Measurements from ENCODE around the gene TET2.

TET2 gene

DNA sequence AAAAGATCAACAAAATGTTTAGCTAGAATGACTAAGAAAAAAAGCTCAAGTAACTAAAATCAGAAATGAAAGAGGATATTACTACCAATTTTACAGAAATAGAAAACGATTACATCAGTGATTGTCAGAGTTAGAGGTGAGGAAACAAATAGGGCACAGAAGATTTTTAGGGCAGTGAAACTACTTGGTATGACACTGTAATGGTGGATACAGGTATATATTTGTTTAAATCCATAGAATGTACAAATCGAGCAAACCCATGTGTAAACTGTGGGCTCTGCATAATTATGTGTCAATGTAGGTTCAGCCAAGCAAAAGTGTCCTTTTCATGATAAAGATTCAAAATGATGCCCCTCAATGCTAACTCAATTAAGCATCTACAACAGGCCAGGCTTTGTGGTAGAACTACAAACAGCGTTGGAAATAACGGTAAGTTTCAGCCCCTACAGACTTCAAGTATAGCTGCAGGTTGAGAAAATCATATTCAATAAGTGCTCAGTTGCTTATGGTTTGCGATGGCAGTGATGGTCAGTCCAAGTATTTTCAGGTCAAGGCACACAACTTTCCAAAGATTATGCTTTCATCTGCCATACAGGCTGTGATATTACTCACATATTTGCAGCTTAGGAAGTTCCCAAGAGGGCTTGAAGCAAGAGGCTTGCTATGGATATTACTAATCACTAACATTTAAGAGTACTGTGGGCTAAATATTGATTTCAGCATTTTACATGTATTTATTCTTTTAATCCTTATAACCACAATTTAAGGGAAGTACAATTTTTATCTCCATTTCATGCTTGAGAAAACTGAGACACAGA, 158.6 kb downstream of the TET2 start:
- Histone ChIP-seq H3K79me2 (no peaks in the 10 kb centered on the region), H3K27me3 (ENCODE audit: control insufficient read depth, insufficient read depth, low read length) (no peaks in the 10 kb centered on the region), H3K27ac (no peak overlapping the region), H3K4me3 (ENCODE audit: low read depth, low read length) (no peak overlapping the region), H3K4me2 (ENCODE audit: low read length) (no peak overlapping the region), H3K9me3 (ENCODE audit: control insufficient read depth, low read length) (no peaks in the 10 kb centered on the region), H3K9ac (no peak overlapping the region), H3K4me1 (no peaks in the 10 kb centered on the region), H3K36me3 (ENCODE audit: control insufficient read depth, insufficient read depth, low read length) (no peaks in the 10 kb centered on the region), H2AFZ (no peak overlapping the region)
- TF ChIP-seq, protein P1, sequence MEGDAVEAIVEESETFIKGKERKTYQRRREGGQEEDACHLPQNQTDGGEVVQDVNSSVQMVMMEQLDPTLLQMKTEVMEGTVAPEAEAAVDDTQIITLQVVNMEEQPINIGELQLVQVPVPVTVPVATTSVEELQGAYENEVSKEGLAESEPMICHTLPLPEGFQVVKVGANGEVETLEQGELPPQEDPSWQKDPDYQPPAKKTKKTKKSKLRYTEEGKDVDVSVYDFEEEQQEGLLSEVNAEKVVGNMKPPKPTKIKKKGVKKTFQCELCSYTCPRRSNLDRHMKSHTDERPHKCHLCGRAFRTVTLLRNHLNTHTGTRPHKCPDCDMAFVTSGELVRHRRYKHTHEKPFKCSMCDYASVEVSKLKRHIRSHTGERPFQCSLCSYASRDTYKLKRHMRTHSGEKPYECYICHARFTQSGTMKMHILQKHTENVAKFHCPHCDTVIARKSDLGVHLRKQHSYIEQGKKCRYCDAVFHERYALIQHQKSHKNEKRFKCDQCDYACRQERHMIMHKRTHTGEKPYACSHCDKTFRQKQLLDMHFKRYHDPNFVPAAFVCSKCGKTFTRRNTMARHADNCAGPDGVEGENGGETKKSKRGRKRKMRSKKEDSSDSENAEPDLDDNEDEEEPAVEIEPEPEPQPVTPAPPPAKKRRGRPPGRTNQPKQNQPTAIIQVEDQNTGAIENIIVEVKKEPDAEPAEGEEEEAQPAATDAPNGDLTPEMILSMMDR (IDR thresholded peaks at IDR 0.05), result no peak

DNA sequence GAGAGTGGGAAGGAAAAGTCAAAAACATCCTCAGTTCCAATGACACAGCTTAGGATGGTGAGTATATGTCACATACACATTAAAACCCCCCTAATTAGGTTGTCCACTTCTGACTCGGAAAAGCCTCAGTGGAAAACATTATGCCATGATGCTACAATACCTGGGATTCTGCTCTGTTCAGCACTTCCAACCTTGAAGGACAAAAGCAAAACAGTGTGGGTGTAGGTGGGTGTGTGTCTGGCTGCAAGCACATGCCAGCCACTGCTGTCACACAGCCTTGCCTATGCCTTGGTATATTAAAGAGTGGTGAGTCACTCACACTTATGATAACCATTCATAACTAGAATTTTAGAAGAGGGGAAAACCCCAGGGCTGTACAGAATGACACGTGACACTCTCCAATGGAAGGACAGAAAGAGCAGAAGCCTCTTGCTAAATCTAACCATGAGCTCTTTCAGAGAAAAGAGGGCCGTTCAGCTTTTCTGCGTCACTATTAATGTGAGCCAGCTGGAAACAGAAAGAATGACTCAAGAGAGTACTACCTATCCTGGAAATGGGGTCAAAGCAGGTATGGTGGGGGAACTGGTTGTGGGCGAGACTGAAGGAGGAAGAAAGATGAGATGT, 159.6 kb downstream of the TET2 start:
- TF ChIP-seq, protein P1 (IDR thresholded peaks at IDR 0.05), result no peak
- H3K27ac ChIP-seq, result no peak overlapping the region
- H3K9ac ChIP-seq, result no peak overlapping the region
- H3K4me3 ChIP-seq (ENCODE audit: low read depth, low read length), result no peak overlapping the region
- H3K36me3 ChIP-seq (ENCODE audit: control insufficient read depth, insufficient read depth, low read length), result no peaks in the 10 kb centered on the region
- H2AFZ ChIP-seq, result no peak overlapping the region
- H3K4me2 ChIP-seq (ENCODE audit: low read length), result no peak overlapping the region
- H3K79me2 ChIP-seq, result no peaks in the 10 kb centered on the region
- H3K9me3 ChIP-seq (ENCODE audit: control insufficient read depth, low read length), result no peaks in the 10 kb centered on the region
- no peaks in the 10 kb centered on the region for H3K4me1 ChIP-seq
- H3K27me3 ChIP-seq (ENCODE audit: control insufficient read depth, insufficient read depth, low read length), result no peaks in the 10 kb centered on the region

DNA sequence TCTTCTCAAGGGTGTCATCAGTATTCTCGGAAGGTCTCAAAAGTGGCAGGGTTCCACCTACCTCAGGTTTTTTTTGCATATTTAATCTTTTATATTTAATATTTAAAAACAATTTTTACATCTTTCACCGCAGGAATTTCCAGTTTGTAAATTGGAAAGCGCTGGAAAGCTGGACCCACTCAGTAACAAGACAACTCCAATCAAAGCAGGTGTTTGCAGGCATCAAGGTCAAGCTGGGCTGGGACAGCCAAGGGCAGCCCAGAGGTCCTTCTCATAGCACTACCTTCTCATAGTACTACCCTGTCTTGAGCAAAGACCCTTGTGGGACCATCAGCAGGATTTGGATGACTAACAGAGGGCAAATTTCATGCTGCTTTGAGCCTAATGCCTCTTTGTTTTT, 160.1 kb downstream of the TET2 start:
- Histone ChIP-seq H3K79me2 (no peaks in the 10 kb centered on the region), H3K4me1 (no peaks in the 10 kb centered on the region), H3K36me3 (ENCODE audit: control insufficient read depth, insufficient read depth, low read length) (no peaks in the 10 kb centered on the region), H3K4me3 (ENCODE audit: low read depth, low read length) (no peak overlapping the region), H3K9me3 (ENCODE audit: control insufficient read depth, low read length) (no peaks in the 10 kb centered on the region), H3K4me2 (ENCODE audit: low read length) (no peak overlapping the region), H3K27ac (no peak overlapping the region), H3K27me3 (ENCODE audit: control insufficient read depth, insufficient read depth, low read length) (no peaks in the 10 kb centered on the region), H3K9ac (no peak overlapping the region), H2AFZ (no peak overlapping the region)
- TF ChIP-seq, protein P1 (IDR thresholded peaks at IDR 0.05), result no peak

DNA sequence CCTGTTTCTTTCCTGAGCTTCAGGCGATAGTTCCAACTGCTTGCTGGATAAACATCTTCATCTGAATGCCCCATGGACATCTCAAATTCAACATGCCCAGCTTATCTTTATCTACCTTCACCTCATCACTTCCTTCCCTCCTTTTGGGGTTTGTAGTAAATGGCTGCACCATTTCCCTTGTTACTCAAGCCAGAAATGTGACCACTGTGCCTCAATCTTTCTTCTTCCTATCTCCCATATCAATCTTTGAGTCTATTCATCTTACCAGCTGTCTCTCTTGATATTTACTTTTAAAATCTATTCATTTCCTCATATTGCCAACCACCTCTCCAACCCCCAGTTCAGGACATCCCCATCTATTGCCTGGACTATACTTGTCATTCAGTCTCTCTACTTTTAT, 171.8 kb downstream of the TET2 start:
- no peaks in the 10 kb centered on the region for H3K4me1 ChIP-seq
- TF ChIP-seq, protein P1 (IDR thresholded peaks at IDR 0.05), result no peak
- H2AFZ ChIP-seq, result no peak overlapping the region
- no peak overlapping the region for H3K4me3 ChIP-seq (ENCODE audit: low read depth, low read length)
- no peaks in the 10 kb centered on the region for H3K79me2 ChIP-seq
- no peak overlapping the region for H3K27ac ChIP-seq
- H3K9me3 ChIP-seq (ENCODE audit: control insufficient read depth, low read length), result no peaks in the 10 kb centered on the region
- no peak overlapping the region for H3K9ac ChIP-seq
- no peaks in the 10 kb centered on the region for H3K27me3 ChIP-seq (ENCODE audit: control insufficient read depth, insufficient read depth, low read length)
- H3K36me3 ChIP-seq (ENCODE audit: control insufficient read depth, insufficient read depth, low read length), result no peaks in the 10 kb centered on the region
- no peak overlapping the region for H3K4me2 ChIP-seq (ENCODE audit: low read length)
